Spleen (tissue), 7 donors: ENCODE measurements around the gene FOXF2.

Experiments used
- POLR2A ChIP-seq, 3 donors: fragments of 450-650 bp; IDR thresholded peaks; one replicate each; pipeline ENCODE4 v1.5.1; 2017; ENCODE audit warnings: antibody characterized with exemption in 3 of 3, mild to moderate bottlenecking in 1 of 3
- TF ChIP-seq, protein P1 (sequence below), 11 experiments: fragments of 200-600 bp in 7 of 11; fragments of 450-650 bp in 4 of 11; sonication (generic) in 4 of 11; IDR thresholded peaks in 8 of 11; conservative IDR thresholded peaks in 3 of 11; 1 replicate in 7 of 11; 2 replicates in 4 of 11; pipeline versions ENCODE4 v1.4.0 to v1.8.0; 2016 to 2021; ENCODE audit warnings: antibody characterized with exemption in 11 of 11, inconsistent platforms in 4 of 11, mild to moderate bottlenecking in 1 of 11
- donor health status: DM: no; HTN: no; CAD: no; lungs with moderate emphysema.
- donor health status: DM: no; HTN: no; CAD: no.
- donor health status: DM: no; HTN: no; CAD: no.

DNA sequence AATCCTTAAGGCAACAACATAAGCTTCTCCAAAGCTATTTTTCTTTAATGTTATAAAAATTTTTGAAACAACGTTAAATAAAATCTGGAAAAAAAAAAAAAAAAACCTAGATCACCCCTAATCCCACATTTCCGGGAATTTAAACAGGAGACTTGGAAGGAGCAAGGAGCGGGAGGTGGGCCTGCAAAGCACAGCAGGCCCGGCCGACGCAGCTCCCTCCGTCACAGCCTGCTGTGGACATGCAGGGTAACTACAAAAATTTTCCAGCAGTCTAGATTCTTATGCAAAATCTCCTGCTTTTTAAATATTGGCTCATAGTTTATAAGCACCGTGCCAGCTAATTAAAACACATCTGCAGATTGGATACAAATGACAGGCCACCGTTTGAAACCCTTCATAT lies 23.5 kb downstream of the FOXF2 start:
- TF ChIP-seq, protein P1, sequence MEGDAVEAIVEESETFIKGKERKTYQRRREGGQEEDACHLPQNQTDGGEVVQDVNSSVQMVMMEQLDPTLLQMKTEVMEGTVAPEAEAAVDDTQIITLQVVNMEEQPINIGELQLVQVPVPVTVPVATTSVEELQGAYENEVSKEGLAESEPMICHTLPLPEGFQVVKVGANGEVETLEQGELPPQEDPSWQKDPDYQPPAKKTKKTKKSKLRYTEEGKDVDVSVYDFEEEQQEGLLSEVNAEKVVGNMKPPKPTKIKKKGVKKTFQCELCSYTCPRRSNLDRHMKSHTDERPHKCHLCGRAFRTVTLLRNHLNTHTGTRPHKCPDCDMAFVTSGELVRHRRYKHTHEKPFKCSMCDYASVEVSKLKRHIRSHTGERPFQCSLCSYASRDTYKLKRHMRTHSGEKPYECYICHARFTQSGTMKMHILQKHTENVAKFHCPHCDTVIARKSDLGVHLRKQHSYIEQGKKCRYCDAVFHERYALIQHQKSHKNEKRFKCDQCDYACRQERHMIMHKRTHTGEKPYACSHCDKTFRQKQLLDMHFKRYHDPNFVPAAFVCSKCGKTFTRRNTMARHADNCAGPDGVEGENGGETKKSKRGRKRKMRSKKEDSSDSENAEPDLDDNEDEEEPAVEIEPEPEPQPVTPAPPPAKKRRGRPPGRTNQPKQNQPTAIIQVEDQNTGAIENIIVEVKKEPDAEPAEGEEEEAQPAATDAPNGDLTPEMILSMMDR (IDR thresholded peaks at IDR 0.05 in 8 of 11, conservative IDR thresholded peaks at IDR 0.05 in 3 of 11) = no peak
- TF ChIP-seq POLR2A (IDR thresholded peaks at IDR 0.05) = no peak
